Measurements from ENCODE around the gene DNAJC7.

DNA sequence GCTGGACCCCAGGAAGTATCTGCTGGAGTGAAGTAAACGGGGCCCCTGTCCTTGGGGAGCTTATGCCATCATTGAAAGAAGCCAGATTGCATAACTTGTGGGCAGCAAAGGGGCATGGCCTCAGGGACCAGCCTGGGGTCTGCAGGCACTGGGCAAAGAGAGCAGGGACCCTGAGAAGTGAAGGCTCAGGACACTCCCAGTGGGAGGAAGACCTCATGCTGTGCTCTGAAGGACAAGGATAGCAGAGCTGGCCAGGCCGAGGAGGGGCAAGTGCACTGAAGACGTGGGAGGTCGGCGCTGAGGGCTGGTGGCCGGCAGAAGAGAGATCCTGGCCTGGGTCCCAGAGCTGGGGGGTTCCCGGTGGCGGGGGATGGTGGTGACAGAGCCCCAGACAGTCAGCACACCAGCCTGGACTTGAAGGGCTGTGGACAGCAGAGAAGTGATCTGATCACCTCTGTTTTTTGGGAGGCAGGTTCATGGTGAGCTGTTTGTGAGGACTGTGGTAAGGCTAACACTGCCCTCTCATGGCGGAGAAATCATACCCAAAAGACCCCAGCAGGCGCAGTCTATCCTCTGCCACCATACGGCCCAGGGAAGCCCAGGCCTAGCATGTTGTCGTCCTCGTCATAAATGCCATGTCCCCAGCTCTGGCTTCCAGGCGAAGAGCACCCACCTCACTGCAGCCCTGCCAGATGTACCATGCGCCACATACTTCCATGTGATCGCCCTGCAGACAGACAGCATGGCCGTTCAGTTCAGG lies 57.7 kb downstream of the DNAJC7 start:
- TF ChIP-seq, protein P1, sequence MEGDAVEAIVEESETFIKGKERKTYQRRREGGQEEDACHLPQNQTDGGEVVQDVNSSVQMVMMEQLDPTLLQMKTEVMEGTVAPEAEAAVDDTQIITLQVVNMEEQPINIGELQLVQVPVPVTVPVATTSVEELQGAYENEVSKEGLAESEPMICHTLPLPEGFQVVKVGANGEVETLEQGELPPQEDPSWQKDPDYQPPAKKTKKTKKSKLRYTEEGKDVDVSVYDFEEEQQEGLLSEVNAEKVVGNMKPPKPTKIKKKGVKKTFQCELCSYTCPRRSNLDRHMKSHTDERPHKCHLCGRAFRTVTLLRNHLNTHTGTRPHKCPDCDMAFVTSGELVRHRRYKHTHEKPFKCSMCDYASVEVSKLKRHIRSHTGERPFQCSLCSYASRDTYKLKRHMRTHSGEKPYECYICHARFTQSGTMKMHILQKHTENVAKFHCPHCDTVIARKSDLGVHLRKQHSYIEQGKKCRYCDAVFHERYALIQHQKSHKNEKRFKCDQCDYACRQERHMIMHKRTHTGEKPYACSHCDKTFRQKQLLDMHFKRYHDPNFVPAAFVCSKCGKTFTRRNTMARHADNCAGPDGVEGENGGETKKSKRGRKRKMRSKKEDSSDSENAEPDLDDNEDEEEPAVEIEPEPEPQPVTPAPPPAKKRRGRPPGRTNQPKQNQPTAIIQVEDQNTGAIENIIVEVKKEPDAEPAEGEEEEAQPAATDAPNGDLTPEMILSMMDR (IDR thresholded peaks at IDR 0.05; ENCODE audit: insufficient read depth, low read length, poor library complexity, severe bottlenecking) = peak; percentile 19
- TF ChIP-seq EZH2phosphoT487 (conservative IDR thresholded peaks at IDR 0.05; ENCODE audit: low read length) = no peak
